Breast epithelium (tissue), 3 donors: Measurements from ENCODE around the gene MSN.

Experiments used
- POLR2A ChIP-seq: fragments of 450-650 bp; IDR thresholded peaks from one replicate; pipeline ENCODE4 v1.6.1; 2016; ENCODE audit warnings: antibody characterized with exemption, mild to moderate bottlenecking, moderate library complexity
- POLR2AphosphoS5 ChIP-seq, 3 donors: sonication (generic); formaldehyde crosslinking; IDR thresholded peaks; one replicate each; pipeline ENCODE4 v1.6.1; 2017; ENCODE audit warnings: antibody characterized with exemption in 3 of 3
- TF ChIP-seq, protein P1 (sequence below), 3 donors: fragments of 450-650 bp; IDR thresholded peaks; one replicate each; pipeline ENCODE4 v1.5.1; 2016 to 2017; ENCODE audit warnings: antibody characterized with exemption in 3 of 3, mild to moderate bottlenecking in 3 of 3, moderate library complexity in 3 of 3

DNA sequence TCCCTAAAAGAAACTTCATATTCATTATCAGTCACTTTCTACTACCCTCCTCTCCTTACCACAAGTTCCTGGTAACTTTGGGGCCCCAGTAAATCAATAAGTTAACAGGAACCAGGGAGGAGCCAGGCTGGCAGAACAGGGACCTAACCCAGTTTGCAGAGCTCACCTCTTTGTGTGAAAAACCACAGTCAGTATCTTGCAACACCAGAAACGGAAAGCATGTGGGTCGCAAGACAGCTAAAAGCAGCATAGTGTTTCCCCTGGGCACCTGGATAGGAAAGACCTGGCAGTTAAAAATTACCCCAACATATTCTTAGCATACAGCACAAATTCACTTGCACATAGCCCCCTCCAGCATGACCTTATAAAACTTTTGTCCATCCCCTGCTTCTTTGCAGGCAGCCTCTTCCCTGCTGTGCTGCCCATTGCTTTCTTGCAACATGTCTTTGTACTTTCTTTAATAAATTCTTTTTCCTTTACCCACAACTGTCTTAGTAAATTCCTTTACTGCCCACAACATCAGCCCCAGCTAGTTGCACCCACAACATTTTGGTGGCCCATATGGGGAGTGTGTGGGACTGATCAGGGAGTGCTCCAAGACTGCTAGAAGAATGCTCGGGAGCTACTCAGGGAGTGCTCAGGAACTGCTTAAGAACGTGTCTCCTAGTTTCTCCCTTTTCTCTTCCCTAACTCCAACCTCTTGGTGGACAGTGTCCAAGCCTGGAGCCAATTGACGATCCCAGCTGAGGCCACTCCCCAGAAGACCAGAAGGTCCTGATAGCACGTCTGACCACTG is 83.4 kb downstream of the MSN start:
- TF ChIP-seq, protein P1, sequence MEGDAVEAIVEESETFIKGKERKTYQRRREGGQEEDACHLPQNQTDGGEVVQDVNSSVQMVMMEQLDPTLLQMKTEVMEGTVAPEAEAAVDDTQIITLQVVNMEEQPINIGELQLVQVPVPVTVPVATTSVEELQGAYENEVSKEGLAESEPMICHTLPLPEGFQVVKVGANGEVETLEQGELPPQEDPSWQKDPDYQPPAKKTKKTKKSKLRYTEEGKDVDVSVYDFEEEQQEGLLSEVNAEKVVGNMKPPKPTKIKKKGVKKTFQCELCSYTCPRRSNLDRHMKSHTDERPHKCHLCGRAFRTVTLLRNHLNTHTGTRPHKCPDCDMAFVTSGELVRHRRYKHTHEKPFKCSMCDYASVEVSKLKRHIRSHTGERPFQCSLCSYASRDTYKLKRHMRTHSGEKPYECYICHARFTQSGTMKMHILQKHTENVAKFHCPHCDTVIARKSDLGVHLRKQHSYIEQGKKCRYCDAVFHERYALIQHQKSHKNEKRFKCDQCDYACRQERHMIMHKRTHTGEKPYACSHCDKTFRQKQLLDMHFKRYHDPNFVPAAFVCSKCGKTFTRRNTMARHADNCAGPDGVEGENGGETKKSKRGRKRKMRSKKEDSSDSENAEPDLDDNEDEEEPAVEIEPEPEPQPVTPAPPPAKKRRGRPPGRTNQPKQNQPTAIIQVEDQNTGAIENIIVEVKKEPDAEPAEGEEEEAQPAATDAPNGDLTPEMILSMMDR (IDR thresholded peaks at IDR 0.05): no peak
- TF ChIP-seq POLR2A (no peak), POLR2AphosphoS5 (IDR thresholded peaks at IDR 0.05) (no peak)
